ENCODE data around the gene PRKCZ. TPM values are rescaled to one million over a fixed set of nuclear protein-coding genes. Genes with fewer than 3 reads are reported as not detected.

The PRKCZ gene
- total and polyA plus RNA-seq, 9 of the 15 experiments (the other 6 are each of a cell fraction or from before 2014, with no cell fraction given), result 0.07 to 3.1 (median 1.3) TPM

- Histone ChIP-seq H3K27me3 (ENCODE audit: control insufficient read depth in 2 of 2, insufficient read depth in 2 of 2, low read length in 2 of 2) (no peaks in the 10 kb centered on the region), H2AFZ (ENCODE audit: low read depth, low read length) (peak overlapping the region; percentile 96), H3K9me3 (replicated peaks; ENCODE audit: control insufficient read depth, insufficient read depth, low read depth, low read length) (no peaks in the 10 kb centered on the region), H3K4me1 (replicated peaks in 1 of 2; ENCODE audit: control insufficient read depth in 2 of 2, insufficient read depth in 2 of 2, low read length in 2 of 2) (peaks cover 11 to 51% of the 10 kb centered on the region in 2 experiments), H4K20me1 (replicated peaks; ENCODE audit: control insufficient read depth, insufficient read depth, low read length) (peaks cover 31% of the 10 kb centered on the region), H3K27ac (ENCODE audit: extremely low read depth, low read depth, low read length) (peak overlapping the region; percentile 99), H3K9me1 (ENCODE audit: control insufficient read depth, insufficient read depth, low read length) (peaks cover 10% of the 10 kb centered on the region), H3K36me3 (ENCODE audit: control insufficient read depth, insufficient read depth, low read length) (peaks cover 5% of the 10 kb centered on the region; the same call in 1 of the 3 replicates), H3K4me3 (peak overlapping the region; percentile 70), H3K79me2 (ENCODE audit: control insufficient read depth, insufficient read depth, low read length) (peaks cover 36% of the 10 kb centered on the region), H3K4me2 (ENCODE audit: insufficient read depth, low read length) (peak overlapping the region; percentile 94), H3K9ac (ENCODE audit: insufficient read depth in 1 of 2, low read depth in 2 of 2, low read length in 2 of 2) (peak overlapping the region; percentile 98 to 100; a peak in 3 of 4 replicates)
- intact Hi-C loops (cut with micrococcal nuclease) (loop anchor here (2.0 to 10.0 kb wide), 2 partner anchors 22 to 922 kb away; partner anchors contain the start of genes ACAP3 and PUSL1), in situ Hi-C loops (cut with MboI) (no loop called here)
- no peak for FAIRE-seq
- POLR2A ChIA-PET, result interaction anchor here (1.5 kb wide), 1 partner anchor 18 kb away, joined by 6 read pairs; no protein-coding TSS in a partner anchor
- TSS peak; percentile 83 for BruUV-seq (replicated peaks)
- DNase-seq (ENCODE audit: extremely low read depth in 1 of 4, low spot score in 3 of 4), result peak in 1 of 4 experiments; percentile 66
- CTCF ChIA-PET (ENCODE audit: low intra/inter-chr PET ratio), result no interaction called here
- ATAC-seq, result no peak
- WGBS (ENCODE audit: insufficient coverage, low coverage, missing lambda C conversion rate), result 31% methylated on average over 62 of the region's 73 CpGs
- TF ChIP-seq UBTF (IDR thresholded peaks at IDR 0.05; ENCODE audit: borderline replicate concordance in 1 of 2, low read depth in 2 of 2, low read length in 2 of 2) (no peak), IRF1 (CRISPR knock-in tag; IDR thresholded peaks at IDR 0.05; ENCODE audit: borderline replicate concordance) (no peak), CREB5 (CRISPR knock-in tag; IDR thresholded peaks at IDR 0.05) (no peak), SIN3A (IDR thresholded peaks at IDR 0.05; ENCODE audit: borderline replicate concordance in 2 of 2, control insufficient read depth in 1 of 2, low read depth in 2 of 2, low read length in 2 of 2) (0 out of 4 replicates have a peak, but pooled peaks of 1 of the 2 experiments have one; percentile 14), ZNF518B (CRISPR knock-in tag; IDR thresholded peaks at IDR 0.05) (no peak), CREB3 (tag; conservative IDR thresholded peaks at IDR 0.05; ENCODE audit: low read depth) (no peak), EP300 (IDR thresholded peaks at IDR 0.05; ENCODE audit: low read length) (no peak)
These were observed 176.5 kb downstream of the PRKCZ start for GRCh38 chr1:2226525-2227345.
